Measurements from ENCODE around the gene SEMA5A. TPM values are rescaled to one million over a fixed set of nuclear protein-coding genes. Genes with fewer than 3 reads are reported as not detected.

Gene SEMA5A
- total RNA-seq, 2 donors from 2014 or later, result 3.4 to 40.2 TPM

- no peak for DNase-seq
- WGBS, 2 donors, result 88 to 93% methylated on average over 7 of the region's 7 CpGs
- no peaks in the 10 kb centered on the region for H3K9me3 ChIP-seq
- H3K4me3 ChIP-seq, result no peak overlapping the region
- TF ChIP-seq POLR2A (IDR thresholded peaks at IDR 0.05), result no peak
- no peak for TF ChIP-seq CTCF (IDR thresholded peaks at IDR 0.05)
- intact Hi-C loops (cut with DNase I), result no loop called here
- ATAC-seq, result no peak
- H3K27ac ChIP-seq, result no peak overlapping the region
- no peaks in the 10 kb centered on the region for H3K36me3 ChIP-seq (replicated peaks in 1 of 2; ENCODE audit: insufficient read depth in 1 of 2, low read depth in 2 of 2)
- no peaks in the 10 kb centered on the region for H3K27me3 ChIP-seq
- peaks cover 5% of the 10 kb centered on the region for H3K4me1 ChIP-seq
These were observed 12.1 kb downstream of the SEMA5A start for GRCh38 chr5:9533562-9534364.

- intact Hi-C loops (cut with DNase I), result no loop called here
- 74 to 84% methylated on average over 4 of the region's 4 CpGs for WGBS, 2 donors
- no peaks in the 10 kb centered on the region for H3K36me3 ChIP-seq (replicated peaks in 1 of 2; ENCODE audit: insufficient read depth in 1 of 2, low read depth in 2 of 2)
These were observed 12.8 kb downstream of the SEMA5A start for GRCh38 chr5:9533096-9533495.

GRCh38 chr5:9529513-9529912 lies 16.4 kb downstream of the SEMA5A start:
- Histone ChIP-seq H3K9me3 (no peaks in the 10 kb centered on the region), H3K27me3 (no peaks in the 10 kb centered on the region), H3K4me1 (peaks cover 7% of the 10 kb centered on the region), H3K4me3 (no peak overlapping the region), H3K27ac (peak overlapping the region in 1 of 4 donors; percentile 51), H3K36me3 (replicated peaks in 1 of 2; ENCODE audit: insufficient read depth in 1 of 2, low read depth in 2 of 2) (no peaks in the 10 kb centered on the region)
- ATAC-seq (no peak), DNase-seq (no peak)
- TF ChIP-seq CTCF (IDR thresholded peaks at IDR 0.05) (no peak), POLR2A (IDR thresholded peaks at IDR 0.05) (no peak)
- intact Hi-C loops (cut with DNase I), result no loop called here
- WGBS, 2 donors, result 96 to 97% methylated on average over 2 of the region's 2 CpGs

More at GRCh38 chr5:9533096-9533495, 12.8 kb downstream of the SEMA5A start:
- Histone ChIP-seq H3K27ac (no peak overlapping the region), H3K27me3 (no peaks in the 10 kb centered on the region), H3K4me3 (no peak overlapping the region), H3K4me1 (peaks cover 7% of the 10 kb centered on the region), H3K9me3 (no peaks in the 10 kb centered on the region)
- no peak for DNase-seq
- no peak for TF ChIP-seq POLR2A (IDR thresholded peaks at IDR 0.05)
- TF ChIP-seq CTCF (IDR thresholded peaks at IDR 0.05), result no peak
- no peak for ATAC-seq

- TF ChIP-seq CTCF (IDR thresholded peaks at IDR 0.05) (no peak), POLR2A (IDR thresholded peaks at IDR 0.05) (no peak)
- ATAC-seq (peak; percentile 87), DNase-seq (peak; percentile 47 to 73 (median 64))
- no peak overlapping the region for H3K4me3 ChIP-seq
- no peaks in the 10 kb centered on the region for H3K36me3 ChIP-seq (replicated peaks in 1 of 2; ENCODE audit: insufficient read depth in 1 of 2, low read depth in 2 of 2)
- H3K27ac ChIP-seq, result peak overlapping the region; percentile 7 to 58 (median 40)
- intact Hi-C loops (cut with DNase I), result no loop called here
- no peaks in the 10 kb centered on the region for H3K9me3 ChIP-seq
- no peaks in the 10 kb centered on the region for H3K27me3 ChIP-seq
- 43 to 47% methylated on average over 3 to 6 of the region's 6 CpGs for WGBS, 2 donors
- peaks cover 7% of the 10 kb centered on the region for H3K4me1 ChIP-seq
These were observed 16.8 kb downstream of the SEMA5A start for GRCh38 chr5:9529041-9529480.

- H3K27ac ChIP-seq, result no peak overlapping the region
- ATAC-seq, result no peak
- no peaks in the 10 kb centered on the region for H3K9me3 ChIP-seq
- no peak for DNase-seq
- peaks cover 7% of the 10 kb centered on the region for H3K4me1 ChIP-seq
- no peaks in the 10 kb centered on the region for H3K27me3 ChIP-seq
- H3K4me3 ChIP-seq, result no peak overlapping the region
- no peak for TF ChIP-seq CTCF (IDR thresholded peaks at IDR 0.05)
- no peak for TF ChIP-seq POLR2A (IDR thresholded peaks at IDR 0.05)
- H3K36me3 ChIP-seq (replicated peaks in 1 of 2; ENCODE audit: insufficient read depth in 1 of 2, low read depth in 2 of 2), result no peaks in the 10 kb centered on the region
- intact Hi-C loops (cut with DNase I), result no loop called here
- WGBS, 2 donors, result 60 to 64% methylated on average over 1 of the region's 1 CpG
These were observed 20.9 kb downstream of the SEMA5A start for GRCh38 chr5:9524941-9525340.
